H1 (cell line): ENCODE results near the gene ETFBKMT. TPM values are rescaled to one million over a fixed set of nuclear protein-coding genes. Genes with fewer than 3 reads are reported as not detected.

Experiments
- CTCF ChIA-PET: fragments of 300-600 bp; sonication (Branson Sonifier 250); formaldehyde crosslinking; loops from one replicate; lab custom pipeline; 2021; ENCODE audit not compliant: partially characterized antibody; lab: Charles Lee
- POLR2A ChIA-PET: fragments of 300-600 bp; sonication (Branson Sonifier 250); formaldehyde crosslinking; loops from one replicate; lab custom pipeline; 2021; ENCODE audit warnings: inconsistent platforms; ENCODE audit not compliant: partially characterized antibody; lab: Charles Lee
- DNase-seq, 2 experiments: peaks; one replicate each; pipeline versions ENCODE4 v3.0.0 to v3.0.0-alpha.2; 2010 to 2022; ENCODE audit warnings: low spot score in 2 of 2, low read depth in 1 of 2, mixed read lengths in 1 of 2
- FAIRE-seq: peaks from 2 replicates; lab custom pipeline; 2011; peaks lifted over from hg19 to GRCh38; lab: Jason Lieb, UNC
- H2AFZ ChIP-seq: 2 replicates; pipeline ENCODE4 v1.8.1; 2012; ENCODE audit warnings: low read length, inconsistent platforms
- H2AK5ac ChIP-seq: 2 replicates; pipeline ENCODE4 v1.6.1; 2013; ENCODE audit warnings: low read depth, low read length
- H2BK120ac ChIP-seq: replicated peaks from 2 replicates; pipeline ENCODE3; 2013; ENCODE audit warnings: low read depth, low read length, inconsistent platforms
- H2BK12ac ChIP-seq: 2 replicates; pipeline ENCODE4 v1.6.1; 2013; ENCODE audit warnings: low read depth, low read length
- H2BK15ac ChIP-seq: 2 replicates; pipeline ENCODE4 v1.6.1; 2013; ENCODE audit warnings: low read length
- H2BK20ac ChIP-seq: 2 replicates; pipeline ENCODE4 v1.6.1; 2013; ENCODE audit warnings: low read length
- H2BK5ac ChIP-seq: 2 replicates; pipeline ENCODE4 v1.6.1; 2013; ENCODE audit warnings: low read depth, low read length
- H3K14ac ChIP-seq: 2 replicates; pipeline ENCODE4 v1.6.1; 2013; ENCODE audit warnings: inconsistent platforms; ENCODE audit not compliant: insufficient read length
- H3K18ac ChIP-seq: 2 replicates; pipeline ENCODE4 v1.6.1; 2013; ENCODE audit warnings: low read length; ENCODE audit errors: extremely low read depth
- H3K23ac ChIP-seq: 2 replicates; pipeline ENCODE4 v1.6.1; 2013; ENCODE audit warnings: inconsistent platforms; ENCODE audit not compliant: insufficient read length
- H3K23me2 ChIP-seq: 2 replicates; pipeline ENCODE4 v1.6.1; 2013; ENCODE audit warnings: low read depth, low read length
- H3K27ac ChIP-seq: 2 replicates; pipeline ENCODE4 v1.6.1; 2011; ENCODE audit warnings: low read depth, low read length, inconsistent platforms
- H3K27me3 ChIP-seq, 4 experiments: replicated peaks in 1 of 4; 1 replicate in 1 of 4; 2 replicates in 3 of 4; pipeline versions ENCODE4 v1.6.1 to v1.8.1; 2011 to 2013; ENCODE audit warnings: low read length in 3 of 4, mild to moderate bottlenecking in 3 of 4, inconsistent platforms in 2 of 4, mixed read lengths in 2 of 4, moderate library complexity in 1 of 4; ENCODE audit not compliant: control insufficient read depth in 3 of 4, insufficient read depth in 3 of 4; ENCODE audit errors: extremely low read depth in 1 of 4
- H3K36me3 ChIP-seq, 4 experiments: 2 replicates each; pipeline versions ENCODE4 v1.6.1 to v1.8.1; 2011 to 2013; ENCODE audit warnings: mild to moderate bottlenecking in 4 of 4, low read length in 3 of 4, moderate library complexity in 2 of 4, control low read depth in 1 of 4, inconsistent platforms in 1 of 4; ENCODE audit not compliant: insufficient read depth in 4 of 4, control insufficient read depth in 2 of 4
- H3K4ac ChIP-seq: replicated peaks from 2 replicates; pipeline ENCODE3; 2013; ENCODE audit warnings: low read length, low read depth, mixed read lengths, inconsistent platforms; ENCODE audit not compliant: insufficient read length
- H3K4me1 ChIP-seq, 4 experiments: replicated peaks in 1 of 4; 1 replicate in 1 of 4; 2 replicates in 3 of 4; pipeline versions ENCODE4 v1.6.1 to v1.8.1; 2011 to 2013; ENCODE audit warnings: low read length in 3 of 4, inconsistent platforms in 2 of 4, mixed read lengths in 1 of 4; ENCODE audit not compliant: insufficient read depth in 4 of 4, control insufficient read depth in 3 of 4
- H3K4me2 ChIP-seq, 2 experiments: 2 replicates each; pipeline versions ENCODE4 v1.6.1 to v1.8.1; 2011 to 2013; ENCODE audit warnings: low read depth in 2 of 2, low read length in 2 of 2, control low read depth in 1 of 2, inconsistent platforms in 1 of 2, mild to moderate bottlenecking in 1 of 2; ENCODE audit not compliant: insufficient read depth in 1 of 2
- H3K4me3 ChIP-seq, 4 experiments: fragments of 200-600, 300-600 bp in 1 of 4; sonication (generic), shearing (Covaris generic), sonication (Bioruptor Twin) in 1 of 4; 2 replicates each; pipeline versions ENCODE4 v1.5.1 to v1.8.1; 2011 to 2016; ENCODE audit warnings: low read length in 4 of 4, low read depth in 3 of 4, control low read depth in 2 of 4, inconsistent platforms in 2 of 4, mild to moderate bottlenecking in 2 of 4, mixed read lengths in 1 of 4, moderate library complexity in 1 of 4; ENCODE audit not compliant: insufficient read depth in 2 of 4; ENCODE audit errors: extremely low read depth in 1 of 4
- H3K56ac ChIP-seq: replicated peaks from 2 replicates; pipeline ENCODE3; 2013; ENCODE audit warnings: low read depth, mild to moderate bottlenecking, mixed read lengths, low read length, inconsistent platforms; ENCODE audit not compliant: insufficient read length
- H3K79me1 ChIP-seq: 2 replicates; pipeline ENCODE4 v1.6.1; 2013; ENCODE audit warnings: low read depth, low read length, control low read depth
- H3K79me2 ChIP-seq, 2 experiments: 2 replicates each; pipeline versions ENCODE4 v1.6.1 to v1.8.1; 2012 to 2013; ENCODE audit warnings: low read length in 2 of 2, mild to moderate bottlenecking in 2 of 2, inconsistent platforms in 1 of 2; ENCODE audit not compliant: insufficient read depth in 2 of 2, control insufficient read depth in 1 of 2
- H3K9ac ChIP-seq, 4 experiments: replicated peaks in 1 of 4; 1 replicate in 1 of 4; 2 replicates in 3 of 4; pipeline versions ENCODE4 v1.6.1 to v1.8.1; 2011 to 2013; ENCODE audit warnings: low read depth in 3 of 4, low read length in 3 of 4, control low read depth in 2 of 4, mild to moderate bottlenecking in 2 of 4, moderate library complexity in 2 of 4, inconsistent platforms in 1 of 4; ENCODE audit errors: extremely low read depth in 1 of 4
- H3K9me3 ChIP-seq, 2 experiments: 2 replicates each; pipeline versions ENCODE4 v1.6.1 to v1.8.1; 2012 to 2013; ENCODE audit warnings: mild to moderate bottlenecking in 2 of 2, moderate library complexity in 2 of 2, control low read depth in 1 of 2, inconsistent platforms in 1 of 2, low read depth in 1 of 2, low read length in 1 of 2, mixed read lengths in 1 of 2; ENCODE audit not compliant: insufficient read depth in 2 of 2
- H4K20me1 ChIP-seq, 2 experiments: replicated peaks in 1 of 2; 2 replicates each; pipeline versions ENCODE3 to v1.8.1; 2011 to 2013; ENCODE audit warnings: inconsistent platforms in 2 of 2, low read length in 2 of 2, mild to moderate bottlenecking in 1 of 2; ENCODE audit not compliant: insufficient read depth in 2 of 2, control insufficient read depth in 1 of 2
- H4K5ac ChIP-seq: 2 replicates; pipeline ENCODE4 v1.6.1; 2013; ENCODE audit warnings: low read length, low read depth, mixed read lengths, inconsistent platforms; ENCODE audit not compliant: insufficient read length
- H4K8ac ChIP-seq: 2 replicates; pipeline ENCODE4 v1.8.0; 2013; ENCODE audit warnings: mild to moderate bottlenecking, moderate library complexity, low read length, inconsistent platforms; ENCODE audit not compliant: insufficient read depth; ENCODE audit errors: extremely low read depth
- H4K91ac ChIP-seq: replicated peaks from 2 replicates; pipeline ENCODE3; 2013; ENCODE audit warnings: low read length, mixed read lengths, inconsistent platforms; ENCODE audit not compliant: insufficient read length
- CHD2 ChIP-seq: IDR thresholded peaks from 2 replicates; pipeline ENCODE4 v1.6.1; 2012; ENCODE audit warnings: low read length, improper control_type of control experiment
- FOSL1 ChIP-seq: IDR thresholded peaks from 2 replicates; pipeline ENCODE4 v1.6.1; 2011; ENCODE audit warnings: mild to moderate bottlenecking, low read depth, low read length, moderate library complexity; ENCODE audit not compliant: insufficient read depth
- KDM1A ChIP-seq: fragments of 200-600, 300-600 bp; sonication (generic); IDR thresholded peaks from 2 replicates; pipeline ENCODE4 v1.7.1; 2016; ENCODE audit warnings: mild to moderate bottlenecking, low read length, borderline replicate concordance
- KDM4A ChIP-seq: IDR thresholded peaks from one replicate; pipeline ENCODE4 v1.7.1; 2012; ENCODE audit warnings: low read depth, mild to moderate bottlenecking, moderate library complexity, low read length, inconsistent platforms; ENCODE audit not compliant: severe bottlenecking
- POLR2A ChIP-seq, 2 experiments: IDR thresholded peaks; 1 replicate in 1 of 2; 2 replicates in 1 of 2; pipeline ENCODE4 v1.6.1; 2011; ENCODE audit warnings: low read depth in 2 of 2, low read length in 2 of 2, mild to moderate bottlenecking in 2 of 2; ENCODE audit errors: control extremely low read depth in 1 of 2
- WGBS, 2 experiments: shearing (Covaris generic) in 1 of 2; methylation state at CpG; one replicate each; pipeline versions ENCODE4 v1.1.6 to v1.1.7; 2013 to 2015; ENCODE audit warnings: low lambda C conversion rate in 2 of 2, mixed read lengths in 2 of 2, inconsistent platforms in 1 of 2, low coverage in 1 of 2, missing lambda C conversion rate in 1 of 2; ENCODE audit not compliant: insufficient replicate concordance in 2 of 2, insufficient coverage in 1 of 2, insufficient read length in 1 of 2; ENCODE audit errors: extremely low coverage in 1 of 2, missing lambda C conversion rate in 1 of 2; 5-methylcytosine and 5-hydroxymethylcytosine counted together
- polyA plus RNA-seq, 7 experiments: library from polyadenylated mRNA; depleted of rRNA in 3 of 7; stranded (reverse) in 5 of 7; unstranded in 2 of 7; fragments of >200 nt in 5 of 7; fragments of 200-250 nt in 2 of 7; gene quantifications; 1 replicate in 5 of 7; 2 replicates in 1 of 7; 4 replicates in 1 of 7; pipeline versions ENCODE4 v1.2.1 to v1.2.3, GENCODE V29; 2011 to 2013; ENCODE audit warnings: missing spikeins in 2 of 7, mixed read lengths in 2 of 7
- total RNA-seq: library from RNA; stranded (reverse); fragmentation: NEBNext Ultra II Directional; extraction: Animal tissue kit (Norgen Biotek cat#: 25700); gene quantifications from 2 replicates; pipeline ENCODE4 v1.2.1, GENCODE V29; 2021

ETFBKMT gene
- total and polyA plus RNA-seq, 2 of the 8 experiments (the other 6 are each of a cell fraction or from before 2014, with no cell fraction given), result 0.59 to 1.7 TPM

GRCh38 chr12:31658471-31659086, 909 bp upstream of the ETFBKMT start:
- Histone ChIP-seq H3K79me2 (no peaks in the 10 kb centered on the region), H2BK12ac (peak overlapping the region; percentile 64; the same call in 1 of the 2 replicates), H3K23me2 (peaks cover 4% of the 10 kb centered on the region), H3K27ac (no peak overlapping the region; the same call in 1 of the 2 replicates), H4K91ac (no peak overlapping the region), H3K23ac (no peak overlapping the region), H3K9ac (peak overlapping the region in 2 of 4 experiments; percentile 53 to 57; a peak in 4 of 7 replicates), H3K4ac (no peak overlapping the region), H3K36me3 (no peaks in the 10 kb centered on the region), H2BK20ac (no peak overlapping the region), H3K14ac (no peak overlapping the region), H3K27me3 (no peaks in the 10 kb centered on the region; a peak in 1 of 7 replicates), H2BK120ac (no peak overlapping the region), H4K8ac (no peak overlapping the region), H2AK5ac (no peak overlapping the region), H3K79me1 (no peaks in the 10 kb centered on the region), H2AFZ (peak overlapping the region; percentile 54), H3K4me1 (peaks cover 0 to 6% (median 3%) of the 10 kb centered on the region in 4 experiments; a peak in 4 of 7 replicates), H3K4me2 (peak overlapping the region; percentile 86 to 89), H3K18ac (peak overlapping the region; percentile 88), H3K56ac (no peak overlapping the region), H3K4me3 (peak overlapping the region; percentile 76 to 91 (median 80)), H3K9me3 (no peaks in the 10 kb centered on the region), H2BK15ac (no peak overlapping the region), H4K20me1 (no peaks in the 10 kb centered on the region), H2BK5ac (peak overlapping the region; percentile 26; the same call in 1 of the 2 replicates), H4K5ac (no peak overlapping the region)
- no peak for FAIRE-seq
- POLR2A ChIA-PET, result interaction anchor here (1.5 kb wide), 1 partner anchor 1097 kb away, joined by 5 read pairs; the partner anchor contains the start of gene YARS2
- DNase-seq, result no peak
- 35% methylated on average over 11 of the region's 11 CpGs; no CpG with 5 or more reads in 1 of the 2 experiments for WGBS, 2 experiments
- CTCF ChIA-PET, result no interaction called here
- TF ChIP-seq KDM4A (no peak), FOSL1 (no peak), CHD2 (no peak), POLR2A (IDR thresholded peaks at IDR 0.05; ENCODE audit: control extremely low read depth in 1 of 2, low read depth in 2 of 2, low read length in 2 of 2) (no peak), KDM1A (no peak)
